ENCODE measurements around the gene PCNT. TPM values are rescaled to one million over a fixed set of nuclear protein-coding genes. Genes with fewer than 3 reads are reported as not detected.
"Not testable (repeated sequence)": the region's sequence is repeated elsewhere in the genome, so short reads cannot be mapped to it uniquely, and the experiment has no call there.

Gene PCNT
- total and polyA plus RNA-seq, 7 experiments from 2014 or later = 13.7 to 68.2 (median 54.3) TPM

- intact Hi-C loops (cut with micrococcal nuclease) = no loop called here
- POLR2A ChIA-PET = no interaction called here
- no peaks in the 10 kb centered on the region for H3K27me3 ChIP-seq (ENCODE audit: control insufficient read depth in 2 of 2, insufficient read depth in 2 of 2, low read length in 2 of 2)
- peaks cover 10 to 62% (median 39%) of the 10 kb centered on the region in 5 donors for H3K36me3 Mint-ChIP-seq
- peaks cover 0 to 11% (median 4%) of the 10 kb centered on the region in 7 donors for H3K4me1 Mint-ChIP-seq
- no peaks in the 10 kb centered on the region for H3K27me3 Mint-ChIP-seq
- DNase-seq (no peak), ATAC-seq (no peak)
- peaks cover 4 to 15% (median 7%) of the 10 kb centered on the region in 11 donors for H3K9me3 Mint-ChIP-seq
- peaks cover 4 to 49% (median 5%) of the 10 kb centered on the region in 3 experiments for H3K36me3 ChIP-seq (ENCODE audit: control insufficient read depth in 2 of 3, insufficient read depth in 3 of 3, low read length in 3 of 3)
- peak overlapping the region in 3 of 9 donors; percentile 41 to 77 (median 45) for H3K27ac Mint-ChIP-seq
- CTCF ChIA-PET = interaction anchor here (0.7 kb wide), 1 partner anchor 20 kb away, joined by 3 read pairs; no protein-coding TSS in a partner anchor
- no peak overlapping the region for H3K4me3 ChIP-seq (ENCODE audit: low read length)
- H3K9me3 ChIP-seq (ENCODE audit: control insufficient read depth in 2 of 3, low read length in 3 of 3) = no peaks in the 10 kb centered on the region
- H3K27ac ChIP-seq (ENCODE audit: low read depth, low read length) = peak overlapping the region; percentile 5
- H3K4me3 Mint-ChIP-seq = peak overlapping the region in 1 of 10 donors; percentile 23
- no peaks in the 10 kb centered on the region for H3K4me1 ChIP-seq (ENCODE audit: control insufficient read depth in 2 of 2, insufficient read depth in 2 of 2, low read length in 2 of 2)
Observed at GRCh38 chr21:46443910-46444309, 120.0 kb downstream of the PCNT start.

DNA sequence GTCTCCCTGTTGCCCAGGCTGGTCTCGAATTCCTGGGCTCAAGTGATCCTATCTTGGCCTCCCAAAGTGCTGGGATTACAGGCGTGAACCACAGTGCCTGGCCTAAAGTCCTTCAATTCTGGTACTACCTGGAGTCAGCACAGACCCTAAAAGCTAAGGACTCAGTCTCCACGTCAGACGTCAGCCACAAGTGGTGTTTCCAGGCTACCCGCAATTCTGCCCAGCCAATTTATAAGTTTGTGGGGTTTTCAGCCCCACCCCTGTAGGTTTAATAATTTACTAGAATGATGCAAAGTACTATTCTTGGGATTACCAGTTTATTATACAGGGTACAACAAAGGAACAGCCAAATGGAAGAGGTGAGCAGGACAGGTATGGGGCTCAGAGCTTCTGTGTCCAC, 124.2 kb downstream of the PCNT start:
- ATAC-seq (no peak), DNase-seq (no peak)
- H3K9me3 Mint-ChIP-seq = peaks cover 4 to 19% (median 7%) of the 10 kb centered on the region in 11 donors
- H3K4me1 Mint-ChIP-seq = peaks cover 4 to 17% (median 9%) of the 10 kb centered on the region in 7 donors
- H3K27me3 Mint-ChIP-seq = no peaks in the 10 kb centered on the region
- Histone ChIP-seq H3K9me3 (ENCODE audit: control insufficient read depth in 2 of 3, low read length in 3 of 3) (no peaks in the 10 kb centered on the region), H3K27ac (ENCODE audit: low read depth, low read length) (no peak overlapping the region), H3K36me3 (ENCODE audit: control insufficient read depth in 2 of 3, insufficient read depth in 3 of 3, low read length in 3 of 3) (peaks cover 0 to 7% (median 0%) of the 10 kb centered on the region in 3 experiments), H3K27me3 (ENCODE audit: control insufficient read depth in 2 of 2, insufficient read depth in 2 of 2, low read length in 2 of 2) (no peaks in the 10 kb centered on the region), H3K4me1 (ENCODE audit: control insufficient read depth in 2 of 2, insufficient read depth in 2 of 2, low read length in 2 of 2) (no peaks in the 10 kb centered on the region), H3K4me3 (ENCODE audit: low read length) (no peak overlapping the region)
- H3K36me3 Mint-ChIP-seq = peaks cover 5 to 47% (median 29%) of the 10 kb centered on the region in 5 donors
- POLR2A ChIA-PET = no interaction called here
- CTCF ChIA-PET = no interaction called here
- H3K27ac Mint-ChIP-seq = no peak overlapping the region
- no peak overlapping the region for H3K4me3 Mint-ChIP-seq
- intact Hi-C loops (cut with micrococcal nuclease) = no loop called here

- H3K4me3 Mint-ChIP-seq; H3K27ac Mint-ChIP-seq; ATAC-seq; H3K27ac ChIP-seq (ENCODE audit: low read depth, low read length); H3K36me3 ChIP-seq (ENCODE audit: control insufficient read depth in 2 of 3, insufficient read depth in 3 of 3, low read length in 3 of 3); intact Hi-C loops (cut with micrococcal nuclease); H3K27me3 ChIP-seq (ENCODE audit: control insufficient read depth in 2 of 2, insufficient read depth in 2 of 2, low read length in 2 of 2); H3K27me3 Mint-ChIP-seq; CTCF ChIA-PET; DNase-seq; H3K9me3 ChIP-seq (ENCODE audit: control insufficient read depth in 2 of 3, low read length in 3 of 3); H3K4me3 ChIP-seq (ENCODE audit: low read length); H3K4me1 ChIP-seq (ENCODE audit: control insufficient read depth in 2 of 2, insufficient read depth in 2 of 2, low read length in 2 of 2): not testable (repeated sequence)
- H3K36me3 Mint-ChIP-seq = peaks cover 5 to 50% (median 29%) of the 10 kb centered on the region in 5 donors
- POLR2A ChIA-PET = interaction anchor here (1.5 kb wide), 1 partner anchor 185 kb away, joined by 3 read pairs; no protein-coding TSS in a partner anchor
- peaks cover 4 to 19% (median 7%) of the 10 kb centered on the region in 11 donors for H3K9me3 Mint-ChIP-seq
- H3K4me1 Mint-ChIP-seq = peaks cover 7 to 17% (median 9%) of the 10 kb centered on the region in 7 donors
Observed at GRCh38 chr21:46448855-46449254, 124.9 kb downstream of the PCNT start.

GRCh38 chr21:46452710-46453109, 128.8 kb downstream of the PCNT start:
- POLR2A ChIA-PET = no interaction called here
- H3K4me1 Mint-ChIP-seq = peaks cover 18 to 35% (median 27%) of the 10 kb centered on the region in 7 donors
- H3K4me3 Mint-ChIP-seq = no peak overlapping the region
- no peaks in the 10 kb centered on the region for H3K9me3 ChIP-seq (ENCODE audit: control insufficient read depth in 2 of 3, low read length in 3 of 3)
- no peaks in the 10 kb centered on the region for H3K27me3 Mint-ChIP-seq
- H3K27ac ChIP-seq (ENCODE audit: low read depth, low read length) = no peak overlapping the region
- H3K36me3 Mint-ChIP-seq = peaks cover 5 to 37% (median 11%) of the 10 kb centered on the region in 5 donors
- no peaks in the 10 kb centered on the region for H3K36me3 ChIP-seq (ENCODE audit: control insufficient read depth in 2 of 3, insufficient read depth in 3 of 3, low read length in 3 of 3)
- DNase-seq (no peak), ATAC-seq (no peak)
- peaks cover 4 to 15% (median 6%) of the 10 kb centered on the region in 11 donors for H3K9me3 Mint-ChIP-seq
- peaks cover 3 to 4% of the 10 kb centered on the region in 2 donors for H3K4me1 ChIP-seq (ENCODE audit: control insufficient read depth in 2 of 2, insufficient read depth in 2 of 2, low read length in 2 of 2)
- intact Hi-C loops (cut with micrococcal nuclease) = no loop called here
- no peak overlapping the region for H3K4me3 ChIP-seq (ENCODE audit: low read length)
- CTCF ChIA-PET = no interaction called here
- H3K27ac Mint-ChIP-seq = peak overlapping the region in 1 of 9 donors; percentile 51
- no peaks in the 10 kb centered on the region for H3K27me3 ChIP-seq (ENCODE audit: control insufficient read depth in 2 of 2, insufficient read depth in 2 of 2, low read length in 2 of 2)

DNA sequence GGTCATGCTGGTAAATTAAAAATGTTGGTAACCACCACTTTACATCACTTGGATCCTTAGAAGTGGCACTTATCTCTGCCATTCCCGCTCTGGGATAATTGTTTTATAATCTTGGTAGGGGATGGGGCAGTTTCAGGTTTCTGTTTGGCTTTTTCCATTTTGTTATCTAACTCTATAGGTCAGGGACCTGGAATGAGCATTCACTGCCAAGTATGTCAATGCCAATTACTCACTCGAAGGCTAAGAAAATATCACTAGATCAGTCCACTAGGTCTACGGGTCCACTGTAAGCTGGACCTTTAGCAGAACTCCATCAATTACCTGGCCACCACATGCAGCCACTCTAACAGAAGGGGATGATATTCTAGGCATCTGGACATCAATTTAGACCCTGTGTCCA, 130.2 kb downstream of the PCNT start:
- no peaks in the 10 kb centered on the region for H3K27me3 Mint-ChIP-seq
- H3K9me3 ChIP-seq (ENCODE audit: control insufficient read depth in 2 of 3, low read length in 3 of 3) = no peaks in the 10 kb centered on the region
- no peak overlapping the region for H3K27ac ChIP-seq (ENCODE audit: low read depth, low read length)
- ChIA-PET POLR2A (interaction anchor here (1.0 kb wide), 1 partner anchor 28 kb away, joined by 3 read pairs; no protein-coding TSS in a partner anchor), CTCF (interaction anchor here (0.7 kb wide), 1 partner anchor 183 kb away, joined by 4 read pairs; no protein-coding TSS in a partner anchor)
- H3K27me3 ChIP-seq (ENCODE audit: control insufficient read depth in 2 of 2, insufficient read depth in 2 of 2, low read length in 2 of 2) = no peaks in the 10 kb centered on the region
- peaks cover 0 to 3% (median 0%) of the 10 kb centered on the region in 11 donors for H3K9me3 Mint-ChIP-seq
- H3K4me1 ChIP-seq (ENCODE audit: control insufficient read depth in 2 of 2, insufficient read depth in 2 of 2, low read length in 2 of 2) = peaks cover 4 to 5% of the 10 kb centered on the region in 2 donors
- DNase-seq = no peak
- no peak overlapping the region for H3K4me3 ChIP-seq (ENCODE audit: low read length)
- H3K27ac Mint-ChIP-seq = no peak overlapping the region
- intact Hi-C loops (cut with micrococcal nuclease) = no loop called here
- no peak for ATAC-seq
- peaks cover 0 to 26% (median 5%) of the 10 kb centered on the region in 5 donors for H3K36me3 Mint-ChIP-seq
- peaks cover 0 to 8% (median 0%) of the 10 kb centered on the region in 3 experiments for H3K36me3 ChIP-seq (ENCODE audit: control insufficient read depth in 2 of 3, insufficient read depth in 3 of 3, low read length in 3 of 3)
- H3K4me1 Mint-ChIP-seq = peaks cover 18 to 33% (median 26%) of the 10 kb centered on the region in 7 donors
- no peak overlapping the region for H3K4me3 Mint-ChIP-seq

DNA sequence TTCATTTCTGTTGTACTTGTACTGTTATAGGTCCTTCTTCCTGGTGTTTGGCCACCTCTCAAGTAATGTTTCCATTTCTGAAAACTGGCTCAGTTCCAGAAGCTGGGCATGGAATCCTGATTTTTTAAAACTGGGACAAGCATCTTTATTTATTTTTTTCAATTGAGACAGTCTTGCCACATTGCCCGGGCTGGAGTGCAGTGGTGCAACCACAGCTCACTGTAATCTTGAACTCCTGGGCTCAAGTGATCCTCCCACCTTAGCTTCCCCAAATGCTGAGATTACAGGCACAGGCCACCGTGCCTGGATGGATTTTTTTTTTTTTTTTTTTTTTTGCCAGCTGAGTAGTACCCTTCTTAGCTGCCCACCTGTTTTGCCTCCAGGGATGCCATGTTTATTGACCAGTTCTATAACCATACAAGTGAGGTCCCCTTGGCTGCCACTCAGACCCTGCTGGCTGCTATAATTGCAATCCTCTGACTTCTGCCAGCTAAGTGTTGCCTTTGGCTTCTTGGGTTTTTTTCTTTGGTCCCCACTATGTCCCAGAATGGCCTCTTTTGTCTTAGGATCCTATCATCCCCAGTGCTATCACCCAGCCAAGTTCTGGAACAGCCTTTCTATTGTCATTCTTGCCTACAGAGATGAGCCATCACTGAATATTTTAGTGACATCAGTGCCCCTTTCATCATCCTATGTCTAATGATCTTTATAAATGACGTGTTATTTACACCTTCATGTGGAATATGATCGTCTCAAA, 130.9 kb downstream of the PCNT start:
- H3K9me3 Mint-ChIP-seq = peaks cover 0 to 3% (median 0%) of the 10 kb centered on the region in 11 donors
- H3K4me3 ChIP-seq (ENCODE audit: low read length) = no peak overlapping the region
- intact Hi-C loops (cut with micrococcal nuclease) = loop anchor here (5.0 kb wide), 4 partner anchors 133 to 483 kb away; partner anchors contain the start of genes C21orf58 (in 1 of the 2), LSS (in 1 of the 2), MCM3AP (in 1 of the 2) and PCNT (in 1 of the 2)
- no peaks in the 10 kb centered on the region for H3K27me3 ChIP-seq (ENCODE audit: control insufficient read depth in 2 of 2, insufficient read depth in 2 of 2, low read length in 2 of 2)
- no peaks in the 10 kb centered on the region for H3K27me3 Mint-ChIP-seq
- peak overlapping the region in 1 of 9 donors; percentile 2 for H3K27ac Mint-ChIP-seq
- no peak overlapping the region for H3K27ac ChIP-seq (ENCODE audit: low read depth, low read length)
- ChIA-PET POLR2A (interaction anchor here (1.0 kb wide), 1 partner anchor 29 kb away, joined by 3 read pairs; no protein-coding TSS in a partner anchor), CTCF (interaction anchor here (0.7 kb wide), 1 partner anchor 183 kb away, joined by 4 read pairs; no protein-coding TSS in a partner anchor)
- no peaks in the 10 kb centered on the region for H3K9me3 ChIP-seq (ENCODE audit: control insufficient read depth in 2 of 3, low read length in 3 of 3)
- peaks cover 4 to 9% of the 10 kb centered on the region in 2 donors for H3K4me1 ChIP-seq (ENCODE audit: control insufficient read depth in 2 of 2, insufficient read depth in 2 of 2, low read length in 2 of 2)
- peak overlapping the region in 1 of 10 donors; percentile 29 for H3K4me3 Mint-ChIP-seq
- H3K4me1 Mint-ChIP-seq = peaks cover 20 to 33% (median 26%) of the 10 kb centered on the region in 7 donors
- H3K36me3 ChIP-seq (ENCODE audit: control insufficient read depth in 2 of 3, insufficient read depth in 3 of 3, low read length in 3 of 3) = peaks cover 0 to 9% (median 0%) of the 10 kb centered on the region in 3 experiments
- H3K36me3 Mint-ChIP-seq = peaks cover 0 to 20% (median 5%) of the 10 kb centered on the region in 5 donors
- DNase-seq = no peak
- no peak for ATAC-seq

All from naive thymus-derived CD4-positive, alpha-beta T cell (primary cell).